ENCODE results near the gene LDB2.
"Not testable (repeated sequence)": the region's sequence is repeated elsewhere in the genome, so short reads cannot be mapped to it uniquely, and the experiment has no call there.

The LDB2 gene

DNA sequence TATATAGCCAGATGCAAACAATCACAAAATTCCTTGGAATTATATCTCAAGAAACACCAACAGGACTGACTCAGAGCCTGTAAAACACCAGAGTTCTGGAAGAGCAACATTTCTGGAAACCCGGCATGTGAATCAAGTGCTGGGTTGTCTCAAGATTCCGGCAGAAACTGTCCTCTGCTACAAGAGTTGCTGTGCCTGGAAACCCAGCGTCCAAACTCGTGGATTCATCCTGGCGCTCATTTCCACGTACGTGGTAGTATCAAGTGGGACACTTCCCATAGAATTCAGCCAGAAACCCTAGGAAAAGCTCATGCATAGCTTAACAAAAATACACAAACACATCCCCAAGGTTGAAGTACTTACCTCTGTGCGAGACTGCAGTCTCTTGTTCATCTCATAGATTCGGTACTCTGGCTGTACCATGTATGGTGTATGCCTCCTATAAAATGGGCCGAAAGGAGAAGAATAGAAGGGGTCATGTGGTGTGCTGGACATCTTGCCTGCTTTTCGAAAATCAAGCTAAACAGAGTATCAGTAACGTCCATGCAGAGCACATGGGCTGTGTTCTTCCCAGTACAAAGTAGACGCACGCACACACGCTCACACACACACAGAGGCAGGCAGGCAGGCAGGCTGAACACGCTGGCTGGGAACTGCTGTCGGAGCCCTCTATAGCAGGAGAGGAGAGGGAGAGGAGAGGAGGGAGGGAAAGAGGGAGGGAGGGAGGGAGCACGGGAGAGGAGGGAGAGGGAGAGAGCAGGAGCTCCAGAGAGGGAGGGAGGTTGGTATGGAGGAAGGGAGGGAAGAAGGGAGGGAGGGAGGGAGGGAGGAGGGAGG lies at the start of gene LDB2:
Gene LDB2 (minus strand): TSS at position 655 of the 837 bp plus-strand sequence.
- no peak for TF ChIP-seq CTCF (conservative IDR thresholded peaks at IDR 0.05; ENCODE audit: low read depth)
- no peak for DNase-seq (ENCODE audit: low spot score)
- ChIA-PET CTCF (interaction anchor here (0.6 kb wide), 1 partner anchor 21 kb away, joined by 5 read pairs; no protein-coding TSS in a partner anchor), POLR2A (ENCODE audit: low non-redundant PET) (no interaction called here)
- H3K27ac ChIP-seq = no peak within 1 kb of the TSS

DNA sequence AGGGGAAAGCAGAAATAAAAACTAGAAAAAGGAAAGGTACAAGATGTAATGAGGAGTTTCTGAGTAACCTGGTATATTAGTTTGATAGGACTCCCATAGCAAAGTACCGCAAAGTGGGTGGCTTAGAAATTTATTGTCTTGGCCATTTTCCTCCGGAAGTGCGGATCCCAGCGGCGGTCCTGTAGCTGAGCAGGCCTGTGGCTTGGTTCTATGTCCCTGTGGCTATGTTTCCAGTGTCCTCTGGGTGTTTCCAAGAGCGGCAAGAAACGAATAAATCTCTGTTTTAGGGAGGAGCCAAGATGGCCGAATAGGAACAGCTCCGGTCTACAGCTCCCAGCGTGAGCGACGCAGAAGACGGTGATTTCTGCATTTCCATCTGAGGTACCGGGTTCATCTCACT lies 44.0 kb upstream of the LDB2 start:
- H3K27ac ChIP-seq = no peak overlapping the region
- ChIA-PET POLR2A (ENCODE audit: low non-redundant PET) (no interaction called here), CTCF (no interaction called here)
- TF ChIP-seq CTCF (conservative IDR thresholded peaks at IDR 0.05; ENCODE audit: low read depth) = no peak
- DNase-seq (ENCODE audit: low spot score) = no peak

DNA sequence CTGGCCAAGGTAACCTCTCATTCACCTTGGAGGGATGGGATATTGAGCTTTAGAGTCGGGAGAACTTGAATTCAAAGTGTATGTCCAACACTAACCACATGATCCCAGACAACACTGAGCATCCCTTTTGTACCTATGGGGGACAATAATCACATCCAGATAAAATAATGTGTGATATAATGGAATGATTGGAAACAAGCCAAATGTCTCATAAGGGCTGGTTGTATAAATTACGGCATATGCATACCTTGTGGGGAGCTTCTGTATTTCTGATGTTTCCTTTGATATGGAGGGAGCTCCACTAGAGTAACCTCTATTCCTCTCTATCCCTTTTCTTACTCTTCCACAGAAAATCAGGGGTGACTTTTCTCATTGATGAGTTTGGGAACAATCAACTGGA lies 40.7 kb upstream of the LDB2 start:
- TF ChIP-seq CTCF (conservative IDR thresholded peaks at IDR 0.05; ENCODE audit: low read depth) = no peak
- H3K27ac ChIP-seq = no peak overlapping the region
- no peak for DNase-seq (ENCODE audit: low spot score)
- ChIA-PET POLR2A (ENCODE audit: low non-redundant PET) (no interaction called here), CTCF (no interaction called here)

- CTCF ChIA-PET = no interaction called here
- no peak overlapping the region for H3K27ac ChIP-seq
- DNase-seq (ENCODE audit: low spot score) = no peak
- POLR2A ChIA-PET (ENCODE audit: low non-redundant PET) = no interaction called here
- TF ChIP-seq CTCF (conservative IDR thresholded peaks at IDR 0.05; ENCODE audit: low read depth) = no peak
Measured at GRCh38 chr4:16938512-16939040, 40.1 kb upstream of the LDB2 start.

- no peak overlapping the region for H3K27ac ChIP-seq
- ChIA-PET CTCF (no interaction called here), POLR2A (ENCODE audit: low non-redundant PET) (no interaction called here)
- TF ChIP-seq CTCF (conservative IDR thresholded peaks at IDR 0.05; ENCODE audit: low read depth) = no peak
- no peak for DNase-seq (ENCODE audit: low spot score)
Measured at GRCh38 chr4:16931339-16932305, 33.2 kb upstream of the LDB2 start.

DNA sequence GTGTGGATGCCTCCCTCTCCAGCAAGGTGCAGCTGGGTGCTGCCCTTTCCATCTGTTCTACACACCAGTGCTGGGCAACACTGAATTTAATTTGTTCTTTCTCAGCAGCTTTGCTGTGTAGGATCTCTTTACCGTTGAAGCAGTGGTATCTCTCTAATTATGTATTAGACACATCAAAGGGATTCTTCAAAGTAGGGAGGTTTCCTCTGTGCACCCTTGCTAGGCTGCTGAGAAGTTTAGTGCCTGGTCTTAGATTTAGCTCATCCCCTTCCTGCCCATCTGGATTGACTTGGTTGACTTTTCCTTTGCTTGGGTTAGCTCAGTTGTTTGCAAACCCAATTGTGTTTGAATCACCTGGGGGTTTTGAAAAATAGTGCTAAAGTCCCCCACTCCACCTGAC lies 27.8 kb upstream of the LDB2 start:
- POLR2A ChIA-PET (ENCODE audit: low non-redundant PET) = no interaction called here
- DNase-seq (ENCODE audit: low spot score) = no peak
- no peak overlapping the region for H3K27ac ChIP-seq
- no peak for TF ChIP-seq CTCF (conservative IDR thresholded peaks at IDR 0.05; ENCODE audit: low read depth)
- CTCF ChIA-PET = interaction anchor here (0.5 kb wide), 1 partner anchor 546 kb away, joined by 3 read pairs; no protein-coding TSS in a partner anchor

GRCh38 chr4:16918716-16919115 lies 20.3 kb upstream of the LDB2 start:
- CTCF ChIA-PET; POLR2A ChIA-PET (ENCODE audit: low non-redundant PET); DNase-seq (ENCODE audit: low spot score); H3K27ac ChIP-seq: not testable (repeated sequence)
